CD4-positive, alpha-beta T cell treated with Interferon gamma for 1 hour (primary cell): ENCODE results near the gene LHX6.

ENCODE experiments used
- DNase-seq: peaks from one replicate; pipeline ENCODE4 v3.0.0-alpha.2; 2020

Gene LHX6

DNA sequence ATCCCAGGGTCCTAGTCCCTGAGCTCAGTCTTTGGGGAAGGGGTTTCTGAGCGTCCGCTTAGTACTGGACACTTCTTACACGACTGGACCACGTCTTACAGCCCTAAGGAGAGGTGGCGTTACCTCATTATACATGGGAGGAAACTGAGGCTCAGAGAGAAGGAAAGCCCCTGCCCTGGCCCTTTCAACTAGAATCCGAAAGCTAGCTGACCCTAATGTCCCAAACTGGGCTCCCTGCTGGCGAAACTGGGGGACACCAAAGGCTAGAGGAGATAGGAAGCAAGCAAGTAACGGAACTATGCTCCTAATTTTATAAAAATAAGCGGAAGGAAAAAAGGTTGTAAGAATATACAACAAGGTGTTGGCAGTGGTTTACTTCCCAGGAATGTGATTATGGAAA is 14.2 kb downstream of the LHX6 start:
- no peak for DNase-seq

- peak; percentile 53 for DNase-seq
Observed at GRCh38 chr9:122213589-122214413, 15.0 kb downstream of the LHX6 start.

GRCh38 chr9:122213102-122213588 is 15.6 kb downstream of the LHX6 start:
- no peak for DNase-seq

DNA sequence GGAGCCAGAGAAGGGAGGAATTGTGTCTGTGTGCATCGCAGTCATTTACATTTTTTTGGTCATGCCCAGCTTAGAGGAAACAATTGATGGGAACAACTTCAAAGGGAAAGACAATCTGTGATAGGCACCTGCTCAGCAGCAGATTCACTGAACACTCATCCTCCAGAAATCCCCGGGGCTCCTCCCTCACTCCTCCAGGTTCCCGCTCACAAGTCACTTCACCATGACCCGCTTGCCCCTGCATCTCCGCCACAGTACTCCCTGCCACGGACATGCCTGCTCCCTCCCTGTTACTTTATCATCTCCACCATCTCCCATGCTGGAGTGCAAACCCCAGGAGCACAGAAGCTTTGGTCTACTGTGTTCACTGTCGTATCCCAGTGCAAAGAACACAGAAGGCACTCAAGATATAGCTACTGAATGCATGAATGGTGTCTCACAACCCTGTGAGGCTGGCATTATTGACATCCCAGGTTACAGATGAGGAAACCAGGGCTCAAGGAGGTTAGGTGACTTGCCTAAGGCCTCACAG is 16.2 kb downstream of the LHX6 start:
- DNase-seq: no peak

- no peak for DNase-seq
Observed at GRCh38 chr9:122209451-122209850, 19.3 kb downstream of the LHX6 start.

DNA sequence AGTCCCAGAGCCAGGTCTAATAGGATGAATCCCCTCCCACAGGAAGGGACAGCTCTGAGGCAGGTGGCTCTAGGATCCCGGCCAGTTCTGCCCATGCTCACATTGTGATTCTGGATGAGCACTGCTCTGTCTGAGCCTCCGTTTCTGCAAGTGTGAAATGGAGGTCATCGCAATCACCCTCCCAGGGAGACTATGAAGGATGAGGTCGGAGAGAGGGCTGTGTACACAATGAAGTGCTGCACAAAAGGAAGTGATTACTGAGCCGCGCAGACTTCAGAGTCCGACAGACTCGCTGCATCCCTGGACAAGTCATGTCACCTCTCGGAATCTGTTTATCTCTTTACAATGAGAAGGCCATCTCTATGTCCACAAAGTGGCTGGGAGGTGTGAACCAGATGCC is 21.7 kb downstream of the LHX6 start:
- no peak for DNase-seq

GRCh38 chr9:122206118-122207046 is 22.4 kb downstream of the LHX6 start:
- no peak for DNase-seq

GRCh38 chr9:122205176-122205575 is 23.6 kb downstream of the LHX6 start:
- no peak for DNase-seq

DNA sequence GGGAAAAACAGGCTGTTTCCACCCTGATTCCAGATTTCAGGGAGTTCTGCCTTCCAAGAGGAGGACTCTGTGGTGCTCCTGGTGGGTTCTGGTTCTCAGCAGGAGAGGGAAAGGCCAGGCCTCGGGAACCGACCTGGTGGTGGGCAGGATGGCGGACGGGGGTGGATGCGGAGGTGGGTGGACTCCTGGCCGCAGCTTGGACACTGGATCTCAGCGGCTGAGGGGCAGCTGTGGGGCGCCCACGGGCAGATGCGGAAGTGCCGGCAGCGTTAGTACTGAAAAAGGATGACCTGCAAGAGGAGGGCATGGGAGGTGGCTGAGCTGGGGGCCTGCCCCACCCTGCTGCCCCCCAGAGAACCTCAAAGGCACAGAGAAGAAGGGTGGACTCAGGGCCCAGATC is 24.3 kb downstream of the LHX6 start:
- no peak for DNase-seq

DNA sequence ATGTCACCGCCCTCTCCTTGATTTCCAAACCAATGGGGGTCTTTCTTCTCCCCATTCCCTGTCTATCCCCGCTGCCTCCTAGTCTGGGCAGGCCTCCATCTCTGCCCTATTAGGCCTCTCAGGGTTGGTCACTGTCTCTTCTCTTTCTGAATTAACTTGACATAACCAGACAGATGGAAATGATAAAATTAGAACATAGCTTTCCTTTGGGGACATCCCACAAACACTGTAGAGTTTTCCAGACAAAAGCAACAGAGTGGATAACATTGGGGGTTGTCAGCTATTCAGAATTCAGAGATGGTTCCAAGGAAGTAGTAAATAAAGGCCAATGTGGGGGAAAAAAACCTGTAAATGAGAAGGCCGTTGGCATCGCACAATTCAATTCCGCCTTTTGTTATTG is 24.7 kb downstream of the LHX6 start:
- no peak for DNase-seq

- DNase-seq: no peak
Observed at GRCh38 chr9:122202111-122202510, 26.6 kb downstream of the LHX6 start.

DNA sequence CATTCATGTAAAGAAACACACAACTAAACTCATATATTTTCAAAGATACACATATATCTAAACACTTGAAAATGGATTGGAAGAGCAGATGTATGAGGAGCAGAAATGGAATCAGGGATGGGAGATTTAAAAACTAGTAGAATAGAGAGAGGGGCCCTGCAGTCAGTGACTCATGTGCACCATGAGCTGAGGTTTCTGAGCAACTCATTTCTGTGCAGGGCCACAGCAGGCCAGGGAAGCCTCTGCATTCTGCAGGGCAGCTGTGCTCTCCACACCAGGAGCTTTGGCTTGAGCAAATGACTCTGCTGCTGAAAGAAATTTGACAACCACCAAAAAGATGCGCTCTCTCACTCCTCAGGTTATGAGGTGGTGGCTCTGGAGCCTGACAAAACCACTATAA is 27.1 kb downstream of the LHX6 start:
- no peak for DNase-seq

DNA sequence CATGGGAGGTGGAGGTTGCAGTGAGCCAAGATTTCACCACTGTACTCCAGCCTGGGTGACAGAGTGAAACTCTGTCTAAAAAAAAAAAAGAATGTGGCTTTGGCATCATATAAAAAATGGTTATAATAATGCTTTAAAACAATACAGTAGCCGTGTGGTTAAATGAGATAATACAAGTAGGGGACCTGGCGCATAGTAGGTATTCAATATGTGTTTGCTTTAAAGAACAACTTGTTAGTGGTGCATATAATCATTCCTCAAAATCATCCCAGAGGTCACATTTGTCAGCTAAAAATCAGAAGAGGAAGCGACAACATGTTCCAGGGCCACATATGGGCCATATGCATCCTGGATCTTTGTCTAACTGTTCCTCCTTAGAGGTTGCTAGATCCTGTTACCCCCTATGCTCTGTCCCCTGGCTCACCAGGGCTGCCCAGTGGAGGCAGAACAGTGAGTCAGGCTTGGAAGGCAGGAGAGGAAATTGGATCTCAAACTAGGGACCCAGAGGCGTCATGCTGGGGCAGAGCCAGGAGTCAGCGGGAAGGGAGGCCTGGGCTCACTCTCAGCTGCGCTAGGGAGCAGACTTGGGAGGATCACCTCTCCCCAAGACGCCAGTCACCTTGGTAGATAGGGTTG is 27.7 kb downstream of the LHX6 start:
- DNase-seq: no peak

GRCh38 chr9:122197882-122198281 is 30.9 kb downstream of the LHX6 start:
- no peak for DNase-seq

DNA sequence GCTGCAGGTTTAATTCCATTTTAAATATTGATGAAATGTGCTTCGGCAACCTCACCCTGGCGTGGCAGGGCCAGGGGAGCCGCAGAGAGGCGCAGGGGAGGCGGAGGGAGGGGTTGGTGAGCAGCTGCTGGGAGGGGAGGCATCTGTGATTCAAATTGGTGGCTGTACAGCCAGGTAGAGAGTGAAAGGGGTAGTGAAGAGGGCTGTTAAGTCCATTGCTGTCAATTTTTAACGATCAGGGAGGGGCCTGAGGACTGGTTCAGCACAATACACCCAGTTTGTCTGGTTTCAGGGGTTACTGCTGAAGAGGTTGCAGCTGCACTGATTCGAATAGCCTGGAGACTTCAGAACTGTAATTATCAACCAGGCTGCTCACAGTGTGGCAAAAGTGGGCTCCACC is 31.3 kb downstream of the LHX6 start:
- DNase-seq: no peak

GRCh38 chr9:122195875-122196274 is 32.9 kb downstream of the LHX6 start:
- no peak for DNase-seq

- no peak for DNase-seq
Observed at GRCh38 chr9:122193651-122194050, 35.1 kb downstream of the LHX6 start.

GRCh38 chr9:122192914-122193525 is 35.7 kb downstream of the LHX6 start:
- no peak for DNase-seq

- no peak for DNase-seq
Observed at GRCh38 chr9:122192261-122192875, 36.4 kb downstream of the LHX6 start.

DNA sequence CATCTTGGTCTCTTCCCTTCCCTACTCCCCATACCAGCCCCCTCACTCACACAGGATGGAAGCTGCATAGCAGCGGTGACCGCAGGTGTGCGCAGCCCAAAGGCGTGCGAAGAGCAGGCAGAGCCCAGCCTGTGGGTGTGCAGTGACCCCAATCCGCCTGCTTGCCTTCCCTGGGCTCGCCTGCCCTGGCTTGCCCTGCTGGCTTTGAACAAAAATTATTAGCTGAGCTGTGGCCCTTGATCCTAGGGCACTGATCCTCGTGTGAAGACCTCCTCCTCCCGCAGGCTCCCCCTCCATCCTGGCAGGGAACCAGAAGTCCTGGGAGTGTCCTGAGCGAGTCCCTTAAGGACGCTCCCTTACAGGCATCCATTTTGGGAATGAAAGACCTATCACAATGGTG is 37.2 kb downstream of the LHX6 start:
- DNase-seq: no peak

GRCh38 chr9:122190597-122191381 is 38.0 kb downstream of the LHX6 start:
- no peak for DNase-seq
